Fibroblast of upper back skin (primary cell): ENCODE results near the gene BHLHA15.

Experiments used
- DNase-seq: peaks from one replicate; pipeline ENCODE4 v3.0.0-alpha.2; 2013

BHLHA15 gene

GRCh38 chr7:98228801-98229200 is 17.6 kb downstream of the BHLHA15 start:
- no peak for DNase-seq

- no peak for DNase-seq
Observed at GRCh38 chr7:98229441-98229840, 18.2 kb downstream of the BHLHA15 start.

- DNase-seq = no peak
Observed at GRCh38 chr7:98229991-98230745, 18.9 kb downstream of the BHLHA15 start.

GRCh38 chr7:98230746-98231471 is 19.7 kb downstream of the BHLHA15 start:
- DNase-seq = no peak

- no peak for DNase-seq
Observed at GRCh38 chr7:98231493-98232262, 20.4 kb downstream of the BHLHA15 start.

- no peak for DNase-seq
Observed at GRCh38 chr7:98232263-98232585, 21.0 kb downstream of the BHLHA15 start.

- no peak for DNase-seq
Observed at GRCh38 chr7:98232799-98233198, 21.6 kb downstream of the BHLHA15 start.

GRCh38 chr7:98233219-98234070 is 22.2 kb downstream of the BHLHA15 start:
- DNase-seq = no peak

GRCh38 chr7:98234429-98235147 is 23.3 kb downstream of the BHLHA15 start:
- DNase-seq = no peak

- DNase-seq = no peak
Observed at GRCh38 chr7:98235901-98236300, 24.7 kb downstream of the BHLHA15 start.

GRCh38 chr7:98236355-98237185 is 25.3 kb downstream of the BHLHA15 start:
- DNase-seq = no peak

GRCh38 chr7:98238076-98238475 is 26.8 kb downstream of the BHLHA15 start:
- no peak for DNase-seq

- peak; percentile 34 for DNase-seq
Observed at GRCh38 chr7:98238976-98239375, 27.7 kb downstream of the BHLHA15 start.

- peak; percentile 11 for DNase-seq
Observed at GRCh38 chr7:98240961-98241673, 29.9 kb downstream of the BHLHA15 start.

GRCh38 chr7:98241674-98242241 is 30.5 kb downstream of the BHLHA15 start:
- no peak for DNase-seq

- DNase-seq = no peak
Observed at GRCh38 chr7:98242342-98242741, 31.1 kb downstream of the BHLHA15 start.

GRCh38 chr7:98242934-98243333 is 31.7 kb downstream of the BHLHA15 start:
- DNase-seq = no peak

- DNase-seq = no peak
Observed at GRCh38 chr7:98244871-98245270, 33.6 kb downstream of the BHLHA15 start.

GRCh38 chr7:98248156-98248555 is 36.9 kb downstream of the BHLHA15 start:
- no peak for DNase-seq

GRCh38 chr7:98249106-98249505 is 37.9 kb downstream of the BHLHA15 start:
- no peak for DNase-seq
